K562 (cell line): ENCODE results near the gene MIDN. TPM values are rescaled to one million over a fixed set of nuclear protein-coding genes. Genes with fewer than 3 reads are reported as not detected.

ENCODE experiments used
- ATAC-seq: fragments of 200-7000 bp; cut with Tn5 transposase; 3 replicates; pipeline ENCODE4 v1.9.1; 2020; ENCODE audit warnings: moderate library complexity
- BruUV-seq: library from RNA; stranded (reverse); fragments of 400-500 nt; replicated peaks from 2 replicates; lab custom pipeline; 2021; lab: Mats Ljungman, UMichigan
- CTCF ChIA-PET: fragments of 300-600 bp; formaldehyde crosslinking; extraction: SDS; loops from one replicate; lab custom pipeline; 2021; ENCODE audit warnings: low intra/inter-chr PET ratio; lab: Yijun Ruan, JAX
- POLR2A ChIA-PET: fragments of 300-600, 350-650 bp; sonication (Branson Sonifier 250); formaldehyde crosslinking; extraction: SDS; loops from one replicate; lab custom pipeline; 2021; ENCODE audit warnings: antibody characterized with exemption, inconsistent platforms; lab: Yijun Ruan, JAX
- DNase-seq, 4 experiments: peaks; one replicate each; pipeline versions ENCODE4 v3.0.0 to v3.0.0-alpha.2; 2011 to 2018; ENCODE audit warnings: low spot score in 3 of 4, mixed read lengths in 3 of 4; ENCODE audit errors: extremely low read depth in 1 of 4
- FAIRE-seq: peaks from 2 replicates; lab custom pipeline; 2011; peaks lifted over from hg19 to GRCh38; lab: Jason Lieb, UNC
- H2AFZ ChIP-seq: 2 replicates; pipeline ENCODE4 v1.6.0; 2011; ENCODE audit warnings: low read depth, low read length, control low read depth, inconsistent platforms
- H3K27ac ChIP-seq: fragments of 200-600 bp; 3 replicates; pipeline ENCODE4 v1.8.0; 2011; ENCODE audit warnings: low read depth, mild to moderate bottlenecking, control low read depth, inconsistent platforms, low read length, moderate library complexity, mixed read lengths; ENCODE audit errors: extremely low read depth
- H3K27me3 ChIP-seq, 2 experiments: fragments of 300-600 bp in 1 of 2; 2 replicates in 1 of 2; 3 replicates in 1 of 2; pipeline versions ENCODE4 v1.6.0 to v1.8.0; 2011; ENCODE audit warnings: inconsistent platforms in 2 of 2, low read length in 2 of 2, mild to moderate bottlenecking in 1 of 2, mixed read lengths in 1 of 2, moderate library complexity in 1 of 2; ENCODE audit not compliant: control insufficient read depth in 2 of 2, insufficient read depth in 2 of 2
- H3K36me3 ChIP-seq: fragments of 300-600 bp; 3 replicates; pipeline ENCODE4 v1.8.0; 2011; ENCODE audit warnings: mild to moderate bottlenecking, low read length, inconsistent platforms; ENCODE audit not compliant: control insufficient read depth, insufficient read depth
- H3K4me1 ChIP-seq, 2 experiments: fragments of 200-600 bp in 1 of 2; replicated peaks in 1 of 2; 2 replicates in 1 of 2; 3 replicates in 1 of 2; pipeline versions ENCODE4 v1.5.1 to v1.8.0; 2011; ENCODE audit warnings: inconsistent platforms in 2 of 2, low read length in 2 of 2, mild to moderate bottlenecking in 1 of 2, mixed read lengths in 1 of 2, moderate library complexity in 1 of 2; ENCODE audit not compliant: control insufficient read depth in 2 of 2, insufficient read depth in 2 of 2
- H3K4me2 ChIP-seq: 2 replicates; pipeline ENCODE4 v1.6.1; 2011; ENCODE audit warnings: low read length, control low read depth, inconsistent platforms, mixed read lengths; ENCODE audit not compliant: insufficient read depth
- H3K4me3 ChIP-seq: fragments of 200-600 bp; sonication (generic), shearing (Covaris generic); 2 replicates; pipeline ENCODE4 v1.5.1; 2016; ENCODE audit warnings: control low read depth, inconsistent platforms
- H3K79me2 ChIP-seq: fragments of 200-600 bp; 3 replicates; pipeline ENCODE4 v1.8.0; 2011; ENCODE audit warnings: low read length, inconsistent platforms; ENCODE audit not compliant: control insufficient read depth, insufficient read depth
- H3K9ac ChIP-seq, 2 experiments: 2 replicates each; pipeline versions ENCODE4 v1.6.0 to v1.6.1; 2011; ENCODE audit warnings: low read depth in 2 of 2, low read length in 2 of 2, control low read depth in 1 of 2, inconsistent platforms in 1 of 2, mild to moderate bottlenecking in 1 of 2, mixed read lengths in 1 of 2; ENCODE audit not compliant: insufficient read depth in 1 of 2
- H3K9me1 ChIP-seq: one replicate; pipeline ENCODE4 v1.6.0; 2011; ENCODE audit warnings: inconsistent platforms, mild to moderate bottlenecking, low read length, moderate library complexity; ENCODE audit not compliant: control insufficient read depth, insufficient read depth
- H3K9me3 ChIP-seq: replicated peaks from 2 replicates; pipeline ENCODE4 v1.5.1; 2011; ENCODE audit warnings: low read depth, low read length, inconsistent platforms; ENCODE audit not compliant: control insufficient read depth, insufficient read depth
- H4K20me1 ChIP-seq: replicated peaks from 2 replicates; pipeline ENCODE4 v1.6.1; 2011; ENCODE audit warnings: low read length, inconsistent platforms, mixed read lengths; ENCODE audit not compliant: control insufficient read depth, insufficient read depth
- CREBBP ChIP-seq: IDR thresholded peaks from one replicate; pipeline ENCODE4 v1.6.1; 2012; ENCODE audit warnings: low read depth, mild to moderate bottlenecking, control low read depth, inconsistent platforms, low read length
- FOXA3 ChIP-seq, 2 experiments: fragments of 450-650 bp in 1 of 2; sonication (generic) in 1 of 2; formaldehyde crosslinking; IDR thresholded peaks in 1 of 2; conservative IDR thresholded peaks in 1 of 2; 2 replicates each; pipeline versions ENCODE4 v1.4.0 to v1.8.0; 2020 to 2022; ENCODE audit warnings: mild to moderate bottlenecking in 2 of 2, missing genetic modification reagents in 1 of 2
- KDM2B ChIP-seq: fragments of 250-450 bp; sonication (Bioruptor Pico); IDR thresholded peaks from 2 replicates; pipeline ENCODE4 v1.8.0; 2021; ENCODE audit warnings: mild to moderate bottlenecking, moderate library complexity
- NR4A1 ChIP-seq, 2 experiments: fragments of 250-450 bp in 1 of 2; fragments of 450-650 bp in 1 of 2; sonication (Bioruptor Pico) in 1 of 2; IDR thresholded peaks; 2 replicates each; pipeline versions ENCODE4 v1.4.0 to v1.6.1; 2016 to 2020; ENCODE audit warnings: mild to moderate bottlenecking in 2 of 2, missing compliant biosample characterization in 1 of 2, missing genetic modification characterization in 1 of 2, moderate library complexity in 1 of 2
- ZBTB7A ChIP-seq: IDR thresholded peaks from 2 replicates; pipeline ENCODE4 v1.6.1; 2011; ENCODE audit warnings: low read depth, mild to moderate bottlenecking, low read length, moderate library complexity, borderline replicate concordance; ENCODE audit not compliant: control insufficient read depth
- ZNF217 ChIP-seq: sonication (generic); formaldehyde crosslinking; IDR thresholded peaks from 2 replicates; pipeline ENCODE4 v1.8.0; 2022; ENCODE audit warnings: mild to moderate bottlenecking, missing genetic modification reagents
- ZNF263 ChIP-seq: sonication (generic); formaldehyde crosslinking; IDR thresholded peaks from 2 replicates; pipeline ENCODE4 v1.8.0; 2022; ENCODE audit warnings: mild to moderate bottlenecking, missing genetic modification reagents, borderline replicate concordance
- ZNF431 ChIP-seq: sonication (generic); formaldehyde crosslinking; IDR thresholded peaks from 2 replicates; pipeline ENCODE4 v1.8.0; 2022; ENCODE audit warnings: mild to moderate bottlenecking, missing genetic modification reagents
- WGBS: fragments of 100-300 bp; shearing (Covaris generic); methylation state at CpG from one replicate; pipeline ENCODE4 v1.1.6; 2016; ENCODE audit warnings: low coverage, mixed read lengths; ENCODE audit not compliant: insufficient coverage; ENCODE audit errors: missing lambda C conversion rate; 5-methylcytosine and 5-hydroxymethylcytosine counted together
- in situ Hi-C: fragments of 300-500 bp; cut with MboI; formaldehyde crosslinking; loops from 4 replicates; pipeline ENCODE4 v1.15.0; 2018; ENCODE audit warnings: inconsistent platforms, mixed read lengths
- intact Hi-C: fragments of 100-400 bp; cut with micrococcal nuclease; formaldehyde crosslinking; loops from 2 replicates; pipeline ENCODE4 v1.14.2; 2022
- polyA plus RNA-seq, 8 experiments: library from polyadenylated mRNA; depleted of rRNA in 4 of 8; stranded (reverse) in 5 of 8; unstranded in 3 of 8; fragments of >200 nt; fragmentation: Nextera tagmentation in 2 of 8; fragmentation: Illumina TruSeq in 1 of 8; extraction: Ambion mirVana in 2 of 8; extraction: Trizol in 1 of 8; gene quantifications; 2 replicates each; pipeline versions ENCODE4 v1.2.1 to v1.2.3, GENCODE V29; 2011 to 2014; ENCODE audit warnings: inconsistent platforms in 1 of 8, missing spikeins in 1 of 8
- total RNA-seq, 7 experiments: library from RNA; depleted of rRNA in 6 of 7; stranded (reverse); fragments of >200 nt in 6 of 7; fragmentation: Illumina TruSeq in 2 of 7; extraction: Trizol in 2 of 7; gene quantifications; 2 replicates each; pipeline versions ENCODE4 v1.2.1 to v1.2.3, GENCODE V29; 2011 to 2021; ENCODE audit warnings: low replicate concordance in 1 of 7
- TF ChIP-seq, protein P1 (sequence below): sonication (generic); formaldehyde crosslinking; IDR thresholded peaks from 2 replicates; pipeline ENCODE4 v1.8.0; 2023; ENCODE audit warnings: mild to moderate bottlenecking, missing genetic modification reagents
- TF ChIP-seq, protein P2 (sequence below), 2 experiments: IDR thresholded peaks; 2 replicates each; pipeline ENCODE4 v1.6.1; 2011; ENCODE audit warnings: borderline replicate concordance in 1 of 2, control low read depth in 1 of 2, low read depth in 1 of 2, low read length in 1 of 2, mild to moderate bottlenecking in 1 of 2, mixed read lengths in 1 of 2, moderate library complexity in 1 of 2; ENCODE audit not compliant: insufficient read depth in 1 of 2, insufficient read length in 1 of 2, poor library complexity in 1 of 2, severe bottlenecking in 1 of 2; ENCODE audit errors: extremely low read depth in 1 of 2
- TF ChIP-seq, protein P3 (sequence below): fragments of 200-800 bp; sonication (Bioruptor generic); IDR thresholded peaks from 2 replicates; pipeline ENCODE4 v1.6.1; 2017; ENCODE audit warnings: missing genetic modification characterization, missing compliant biosample characterization
- TF ChIP-seq, protein P4 (sequence below): sonication (generic); formaldehyde crosslinking; IDR thresholded peaks from 2 replicates; pipeline ENCODE4 v1.9.0; 2022; ENCODE audit warnings: mild to moderate bottlenecking, missing genetic modification reagents

Gene MIDN
- total and polyA plus RNA-seq, 9 of the 15 experiments (the other 6 are each of a cell fraction or from before 2014, with no cell fraction given) = 0.17 to 120 (median 10.1) TPM

DNA sequence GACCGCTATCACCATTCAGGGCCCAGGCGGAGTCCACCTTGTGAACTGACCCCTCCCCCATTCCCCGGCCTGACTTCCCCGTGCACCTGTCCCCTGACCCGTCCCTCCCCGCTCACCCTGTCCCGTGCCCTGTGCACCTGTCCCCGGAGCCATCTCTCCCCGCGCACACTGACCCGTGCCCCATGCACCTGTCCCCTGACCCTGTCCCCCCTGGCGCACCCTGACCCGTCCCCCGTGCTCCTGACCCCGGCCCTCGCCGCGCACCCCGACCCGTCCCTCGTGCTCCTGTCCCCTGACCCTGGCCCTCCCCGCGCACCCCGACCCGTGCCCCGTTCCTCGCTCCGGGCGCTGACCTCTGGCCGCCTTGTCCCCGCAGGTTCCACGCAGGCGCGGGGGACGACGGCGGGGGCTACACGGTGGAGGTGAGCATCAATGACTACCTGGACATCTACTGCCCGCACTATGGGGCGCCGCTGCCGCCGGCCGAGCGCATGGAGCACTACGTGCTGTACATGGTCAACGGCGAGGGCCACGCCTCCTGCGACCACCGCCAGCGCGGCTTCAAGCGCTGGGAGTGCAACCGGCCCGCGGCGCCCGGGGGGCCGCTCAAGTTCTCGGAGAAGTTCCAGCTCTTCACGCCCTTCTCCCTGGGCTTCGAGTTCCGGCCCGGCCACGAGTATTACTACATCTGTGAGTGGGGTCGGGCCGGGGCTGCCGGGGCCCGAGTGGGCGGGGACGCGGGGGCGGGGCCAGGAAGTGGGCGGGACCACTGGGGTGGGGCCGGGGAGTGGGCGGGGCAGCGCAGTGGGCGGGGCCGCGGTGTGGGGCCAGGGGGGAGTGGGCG is 47.0 kb downstream of the MIDN start:
- Histone ChIP-seq H3K4me2 (peak overlapping the region; percentile 66), H3K9ac (peak overlapping the region in 1 of 2 experiments; percentile 88; a peak in 2 of 4 replicates)
- peak; percentile 63 to 99 (median 98) for DNase-seq
- TF ChIP-seq, protein P1, sequence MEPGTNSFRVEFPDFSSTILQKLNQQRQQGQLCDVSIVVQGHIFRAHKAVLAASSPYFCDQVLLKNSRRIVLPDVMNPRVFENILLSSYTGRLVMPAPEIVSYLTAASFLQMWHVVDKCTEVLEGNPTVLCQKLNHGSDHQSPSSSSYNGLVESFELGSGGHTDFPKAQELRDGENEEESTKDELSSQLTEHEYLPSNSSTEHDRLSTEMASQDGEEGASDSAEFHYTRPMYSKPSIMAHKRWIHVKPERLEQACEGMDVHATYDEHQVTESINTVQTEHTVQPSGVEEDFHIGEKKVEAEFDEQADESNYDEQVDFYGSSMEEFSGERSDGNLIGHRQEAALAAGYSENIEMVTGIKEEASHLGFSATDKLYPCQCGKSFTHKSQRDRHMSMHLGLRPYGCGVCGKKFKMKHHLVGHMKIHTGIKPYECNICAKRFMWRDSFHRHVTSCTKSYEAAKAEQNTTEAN = 0 out of 2 replicates have a peak, but pooled peaks have one; percentile 38
- TF ChIP-seq, protein P2, sequence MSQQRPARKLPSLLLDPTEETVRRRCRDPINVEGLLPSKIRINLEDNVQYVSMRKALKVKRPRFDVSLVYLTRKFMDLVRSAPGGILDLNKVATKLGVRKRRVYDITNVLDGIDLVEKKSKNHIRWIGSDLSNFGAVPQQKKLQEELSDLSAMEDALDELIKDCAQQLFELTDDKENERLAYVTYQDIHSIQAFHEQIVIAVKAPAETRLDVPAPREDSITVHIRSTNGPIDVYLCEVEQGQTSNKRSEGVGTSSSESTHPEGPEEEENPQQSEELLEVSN (IDR thresholded peaks at IDR 0.05; ENCODE audit: borderline replicate concordance in 1 of 2, extremely low read depth in 1 of 2, insufficient read depth in 1 of 2, insufficient read length in 1 of 2, low read depth in 1 of 2, low read length in 1 of 2, poor library complexity in 1 of 2, severe bottlenecking in 1 of 2) = peak in 1 of 2 experiments; percentile 81
- TF ChIP-seq NR4A1 (CRISPR knock-in tag; IDR thresholded peaks at IDR 0.05) (no peak), NR4A1 (tag; IDR thresholded peaks at IDR 0.05) (no peak), ZNF217 (CRISPR knock-in tag) (no peak), ZNF431 (CRISPR knock-in tag) (peak; percentile 50; the same call in 1 of the 2 replicates), FOXA3 (CRISPR knock-in tag; conservative IDR thresholded peaks at IDR 0.05 in 1 of 2, IDR thresholded peaks at IDR 0.05 in 1 of 2) (peak in 1 of 2 experiments; percentile 48; a peak in 1 of 4 replicates), KDM2B (CRISPR knock-in tag) (peak; percentile 78; the same call in 1 of the 2 replicates), ZNF263 (CRISPR knock-in tag) (0 out of 2 replicates have a peak, but pooled peaks have one; percentile 50), ZBTB7A (peak; percentile 77; the same call in 1 of the 2 replicates), CREBBP (no peak)
- TF ChIP-seq, protein P3, sequence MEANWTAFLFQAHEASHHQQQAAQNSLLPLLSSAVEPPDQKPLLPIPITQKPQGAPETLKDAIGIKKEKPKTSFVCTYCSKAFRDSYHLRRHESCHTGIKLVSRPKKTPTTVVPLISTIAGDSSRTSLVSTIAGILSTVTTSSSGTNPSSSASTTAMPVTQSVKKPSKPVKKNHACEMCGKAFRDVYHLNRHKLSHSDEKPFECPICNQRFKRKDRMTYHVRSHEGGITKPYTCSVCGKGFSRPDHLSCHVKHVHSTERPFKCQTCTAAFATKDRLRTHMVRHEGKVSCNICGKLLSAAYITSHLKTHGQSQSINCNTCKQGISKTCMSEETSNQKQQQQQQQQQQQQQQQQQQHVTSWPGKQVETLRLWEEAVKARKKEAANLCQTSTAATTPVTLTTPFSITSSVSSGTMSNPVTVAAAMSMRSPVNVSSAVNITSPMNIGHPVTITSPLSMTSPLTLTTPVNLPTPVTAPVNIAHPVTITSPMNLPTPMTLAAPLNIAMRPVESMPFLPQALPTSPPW = peak; percentile 87
- TF ChIP-seq, protein P4, sequence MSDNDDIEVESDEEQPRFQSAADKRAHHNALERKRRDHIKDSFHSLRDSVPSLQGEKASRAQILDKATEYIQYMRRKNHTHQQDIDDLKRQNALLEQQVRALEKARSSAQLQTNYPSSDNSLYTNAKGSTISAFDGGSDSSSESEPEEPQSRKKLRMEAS (CRISPR knock-in tag) = 0 out of 2 replicates have a peak, but pooled peaks have one; percentile 50

More for the DNA sequence above, 47.0 kb downstream of the MIDN start:
- ChIA-PET CTCF (no interaction called here), POLR2A (interaction anchor here (0.6 kb wide), 1 partner anchor 22 kb away, joined by 3 read pairs; no protein-coding TSS in a partner anchor)
- Histone ChIP-seq H3K4me3 (peak overlapping the region; percentile 40), H3K9me3 (no peaks in the 10 kb centered on the region), H3K36me3 (no peaks in the 10 kb centered on the region), H3K4me1 (peaks cover 0 to 79% of the 10 kb centered on the region in 2 experiments; a peak in 3 of 5 replicates), H3K79me2 (no peaks in the 10 kb centered on the region), H3K27me3 (peaks cover 22 to 58% of the 10 kb centered on the region in 2 experiments; a peak in 3 of 5 replicates), H2AFZ (peak overlapping the region; percentile 79), H3K9me1 (peaks cover 3% of the 10 kb centered on the region), H4K20me1 (peaks cover 4% of the 10 kb centered on the region; the same call in 1 of the 2 replicates), H3K27ac (no peak overlapping the region)
- WGBS = 3% methylated on average over 53 of the region's 82 CpGs
- peak; percentile 88 for ATAC-seq
- no TSS peak for BruUV-seq
- FAIRE-seq = no peak
- intact Hi-C loops = no loop called here
- in situ Hi-C loops = no loop called here
